ENCODE measurements around the gene ATAD3B. TPM values are rescaled to one million over a fixed set of nuclear protein-coding genes. Genes with fewer than 3 reads are reported as not detected.
"Not testable (repeated sequence)": the region's sequence is repeated elsewhere in the genome, so short reads cannot be mapped to it uniquely, and the experiment has no call there.

Gene ATAD3B
- total and polyA plus RNA-seq, 2 donors from 2014 or later, result 13.3 to 28.8 TPM

- no peaks in the 10 kb centered on the region for H3K9me3 ChIP-seq (ENCODE audit: control insufficient read depth in 2 of 3, insufficient read depth in 1 of 3, low read length in 3 of 3)
- no peak for TF ChIP-seq CTCF (IDR thresholded peaks at IDR 0.05; ENCODE audit: borderline replicate concordance, extremely low read depth, insufficient read depth)
- no peak overlapping the region for H3K4me3 ChIP-seq (ENCODE audit: low read length in 3 of 3)
- no peaks in the 10 kb centered on the region for H3K36me3 ChIP-seq (ENCODE audit: control insufficient read depth in 2 of 3, insufficient read depth in 3 of 3, low read length in 3 of 3)
- no peaks in the 10 kb centered on the region for H3K27me3 ChIP-seq (ENCODE audit: control insufficient read depth, insufficient read depth, low read length)
- no peaks in the 10 kb centered on the region for H3K4me1 ChIP-seq (ENCODE audit: control insufficient read depth in 2 of 3, insufficient read depth in 2 of 3, low read depth in 1 of 3, low read length in 3 of 3)
- DNase-seq, result no peak
- no peak overlapping the region for H3K27ac ChIP-seq (ENCODE audit: low read depth in 2 of 2, low read length in 2 of 2)
- no peak for FAIRE-seq
- intact Hi-C loops (cut with DNase I), result no loop called here
- H3K9ac ChIP-seq (ENCODE audit: low read length in 3 of 3), result no peak overlapping the region
Measured at GRCh38 chr1:1451696-1452364, 19.7 kb upstream of the ATAD3B start.

GRCh38 chr1:1452365-1452739 is 19.2 kb upstream of the ATAD3B start:
- H3K27me3 ChIP-seq (ENCODE audit: control insufficient read depth, insufficient read depth, low read length); FAIRE-seq; H3K36me3 ChIP-seq (ENCODE audit: control insufficient read depth in 2 of 3, insufficient read depth in 3 of 3, low read length in 3 of 3); H3K4me3 ChIP-seq (ENCODE audit: low read length in 3 of 3); H3K9ac ChIP-seq (ENCODE audit: low read length in 3 of 3); DNase-seq; H3K27ac ChIP-seq (ENCODE audit: low read depth in 2 of 2, low read length in 2 of 2); H3K4me1 ChIP-seq (ENCODE audit: control insufficient read depth in 2 of 3, insufficient read depth in 2 of 3, low read depth in 1 of 3, low read length in 3 of 3); intact Hi-C loops (cut with DNase I); H3K9me3 ChIP-seq (ENCODE audit: control insufficient read depth in 2 of 3, insufficient read depth in 1 of 3, low read length in 3 of 3): not testable (repeated sequence)

- H3K9me3 ChIP-seq (ENCODE audit: control insufficient read depth in 2 of 3, insufficient read depth in 1 of 3, low read length in 3 of 3), result no peaks in the 10 kb centered on the region
- no peak for FAIRE-seq
- no peaks in the 10 kb centered on the region for H3K36me3 ChIP-seq (ENCODE audit: control insufficient read depth in 2 of 3, insufficient read depth in 3 of 3, low read length in 3 of 3)
- H3K4me1 ChIP-seq (ENCODE audit: control insufficient read depth in 2 of 3, insufficient read depth in 2 of 3, low read depth in 1 of 3, low read length in 3 of 3), result no peaks in the 10 kb centered on the region
- no peak overlapping the region for H3K27ac ChIP-seq (ENCODE audit: low read depth in 2 of 2, low read length in 2 of 2)
- H3K27me3 ChIP-seq (ENCODE audit: control insufficient read depth, insufficient read depth, low read length), result no peaks in the 10 kb centered on the region
- no peak for TF ChIP-seq CTCF (IDR thresholded peaks at IDR 0.05; ENCODE audit: borderline replicate concordance, extremely low read depth, insufficient read depth)
- H3K9ac ChIP-seq (ENCODE audit: low read length in 3 of 3), result no peak overlapping the region
- DNase-seq, result no peak
- H3K4me3 ChIP-seq (ENCODE audit: low read length in 3 of 3), result no peak overlapping the region
- intact Hi-C loops (cut with DNase I), result no loop called here
Measured at GRCh38 chr1:1452882-1453281, 18.7 kb upstream of the ATAD3B start.

- DNase-seq; H3K36me3 ChIP-seq (ENCODE audit: control insufficient read depth in 2 of 3, insufficient read depth in 3 of 3, low read length in 3 of 3); H3K4me1 ChIP-seq (ENCODE audit: control insufficient read depth in 2 of 3, insufficient read depth in 2 of 3, low read depth in 1 of 3, low read length in 3 of 3); H3K27ac ChIP-seq (ENCODE audit: low read depth in 2 of 2, low read length in 2 of 2); intact Hi-C loops (cut with DNase I); H3K27me3 ChIP-seq (ENCODE audit: control insufficient read depth, insufficient read depth, low read length); H3K9me3 ChIP-seq (ENCODE audit: control insufficient read depth in 2 of 3, insufficient read depth in 1 of 3, low read length in 3 of 3); FAIRE-seq; H3K4me3 ChIP-seq (ENCODE audit: low read length in 3 of 3); H3K9ac ChIP-seq (ENCODE audit: low read length in 3 of 3): not testable (repeated sequence)
Measured at GRCh38 chr1:1454286-1455056, 17.1 kb upstream of the ATAD3B start.
